ENCODE data around the gene ATG10.

The ATG10 gene

DNA sequence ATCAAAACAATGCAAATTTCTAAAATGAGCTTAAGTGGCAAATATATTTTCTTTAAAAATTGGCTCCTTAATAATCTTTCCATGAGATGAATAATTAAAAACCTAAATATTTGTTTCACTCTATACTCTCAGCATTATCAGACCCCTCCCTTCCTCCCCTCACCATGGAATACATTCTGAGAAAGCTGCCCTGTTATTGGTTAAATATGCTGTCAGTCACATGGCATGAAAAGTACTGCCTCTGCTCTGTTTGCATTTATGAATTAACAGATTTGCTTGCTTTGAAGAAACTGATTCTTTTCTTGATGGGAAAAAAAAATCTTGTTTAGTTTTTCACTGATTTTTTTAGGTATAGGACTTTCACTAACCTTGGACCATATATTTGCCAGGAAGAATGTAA is 323.3 kb downstream of the ATG10 start:
- H3K4me3 ChIP-seq = no peak overlapping the region
- H3K27ac ChIP-seq = no peak overlapping the region

DNA sequence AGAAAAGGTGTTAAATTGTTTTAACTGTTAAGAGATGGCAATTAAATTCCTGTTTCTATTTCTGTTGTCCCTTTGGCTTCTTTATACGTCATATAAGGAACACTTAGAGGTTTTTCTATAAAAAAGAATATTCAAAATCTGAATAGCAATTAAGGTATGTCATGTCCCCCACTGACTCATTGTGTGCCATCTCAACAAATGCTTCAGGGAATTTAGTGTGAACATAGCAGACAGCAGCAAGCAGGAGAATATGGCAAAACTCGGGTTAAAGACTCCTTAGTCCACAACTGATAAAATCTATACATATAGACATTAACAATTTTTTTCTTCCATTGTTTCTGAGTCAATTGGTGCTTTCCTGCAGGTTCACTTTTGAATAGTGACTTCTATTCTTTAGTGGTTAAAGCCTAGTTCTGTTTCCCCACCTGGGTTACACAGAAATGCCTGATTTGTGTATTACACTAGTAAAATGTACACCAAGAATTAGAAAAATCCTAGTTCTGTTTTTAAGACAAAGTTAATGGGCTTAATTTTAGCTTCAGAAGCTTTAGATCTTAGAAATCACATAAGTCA is 324.2 kb downstream of the ATG10 start:
- Histone ChIP-seq H3K27ac (no peak overlapping the region), H3K4me3 (no peak overlapping the region)

DNA sequence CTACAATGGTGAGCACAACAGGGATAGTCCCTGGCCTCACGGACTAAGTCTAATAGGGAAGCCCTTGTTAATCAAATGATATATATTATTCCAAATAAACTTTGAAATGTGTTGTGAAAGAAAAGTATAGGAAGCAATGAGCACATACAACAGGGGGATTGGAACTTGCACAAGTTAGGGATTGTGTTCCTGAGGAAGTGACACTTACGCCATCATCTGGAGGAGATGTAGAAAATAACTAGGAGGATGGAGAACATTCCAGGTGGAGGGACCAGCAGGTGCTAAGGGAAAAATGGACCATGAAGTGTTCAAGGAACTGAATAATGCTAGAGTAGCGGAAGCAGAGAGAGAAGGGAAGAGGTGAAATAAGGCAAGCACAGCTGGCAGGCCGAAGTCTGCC is 325.1 kb downstream of the ATG10 start:
- H3K4me3 ChIP-seq = no peak overlapping the region
- no peak overlapping the region for H3K27ac ChIP-seq

DNA sequence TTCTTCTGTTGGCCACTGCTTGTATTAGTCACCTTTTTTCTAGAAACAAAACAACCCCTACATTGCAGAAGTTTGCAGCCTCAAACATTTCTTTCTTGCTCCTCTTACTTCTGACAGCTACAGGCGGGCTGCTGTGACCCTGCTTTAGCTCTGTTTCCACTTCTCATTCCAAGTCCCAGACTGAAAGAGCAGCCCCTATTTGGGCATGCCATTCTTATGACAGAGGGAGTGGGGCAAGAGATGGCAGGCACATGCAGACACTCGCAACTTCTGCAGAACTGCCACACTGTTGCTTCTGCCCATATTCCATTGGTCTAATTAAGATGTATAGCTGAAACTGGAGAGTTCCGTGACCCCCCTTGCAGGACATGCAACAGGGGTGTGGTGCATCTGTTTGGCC is 325.9 kb downstream of the ATG10 start:
- Histone ChIP-seq H3K4me3 (no peak overlapping the region), H3K27ac (no peak overlapping the region)

DNA sequence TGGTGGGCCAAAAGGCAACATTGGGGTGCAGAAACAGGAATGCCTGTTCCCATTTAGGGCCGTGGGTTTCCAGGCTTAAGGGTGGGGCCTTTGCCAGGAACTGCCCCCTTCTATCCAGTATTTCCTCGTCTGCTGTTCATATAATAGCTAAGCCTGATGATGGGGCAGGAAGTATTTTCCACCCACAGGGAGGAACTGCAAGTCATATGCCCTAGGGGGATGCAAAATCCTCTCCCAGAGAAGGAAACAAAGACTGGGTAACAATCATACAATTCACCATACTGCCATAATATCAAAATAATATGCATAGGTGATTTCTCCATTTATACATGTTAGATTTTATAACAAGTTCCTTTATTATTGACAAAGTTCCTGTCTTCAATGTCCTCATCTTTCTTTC is 326.8 kb downstream of the ATG10 start:
- no peak overlapping the region for H3K27ac ChIP-seq
- H3K4me3 ChIP-seq = no peak overlapping the region

DNA sequence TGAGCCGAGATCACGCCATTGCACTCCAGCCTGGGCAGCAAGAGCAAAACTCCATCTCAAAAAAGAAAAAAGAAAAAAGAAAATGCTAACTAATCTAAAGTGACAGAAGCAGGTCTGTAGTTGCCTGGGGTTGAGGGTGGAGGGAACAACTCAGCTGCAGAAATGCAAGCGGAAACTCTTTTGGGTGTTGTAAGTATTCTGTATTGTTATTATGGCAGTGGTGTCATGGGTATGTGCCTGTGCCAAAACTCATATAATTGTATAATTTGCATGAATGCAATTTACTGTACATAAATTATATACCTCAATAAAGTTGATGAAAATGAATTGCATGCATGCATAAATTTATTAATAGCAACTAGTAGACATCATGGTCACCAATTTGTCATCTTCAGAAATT is 329.4 kb downstream of the ATG10 start:
- H3K27ac ChIP-seq = no peak overlapping the region
- H3K4me3 ChIP-seq = no peak overlapping the region
